Measurements from ENCODE around the gene TLN1. TPM values are rescaled to one million over a fixed set of nuclear protein-coding genes. Genes with fewer than 3 reads are reported as not detected.

TLN1 gene
- total RNA-seq, 4 donors from 2014 or later = 106 to 256 (median 186) TPM

DNA sequence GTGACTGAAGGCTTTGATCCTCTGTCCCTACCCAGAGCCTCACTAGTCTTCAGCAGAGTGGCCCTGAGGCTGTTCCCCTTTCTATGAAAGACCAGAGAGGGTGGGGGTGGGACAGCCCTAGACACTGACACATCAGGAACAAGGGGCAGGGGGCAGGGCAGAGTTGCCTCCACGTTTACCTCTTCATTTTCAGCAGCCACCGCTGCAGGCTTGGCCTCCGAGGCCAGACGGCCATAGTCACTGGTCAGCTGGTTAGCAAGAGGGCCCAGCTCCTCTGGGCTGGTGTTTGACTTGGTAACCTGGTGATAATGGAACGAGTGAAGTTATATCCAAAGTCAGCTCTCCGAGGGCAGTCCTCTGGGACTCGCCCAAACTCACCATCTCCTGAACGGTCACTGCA lies 26.6 kb downstream of the TLN1 start:
- ATAC-seq (no peak), DNase-seq (no peak)
- TF ChIP-seq POLR2A (IDR thresholded peaks at IDR 0.05) = no peak
- TF ChIP-seq, protein P1, sequence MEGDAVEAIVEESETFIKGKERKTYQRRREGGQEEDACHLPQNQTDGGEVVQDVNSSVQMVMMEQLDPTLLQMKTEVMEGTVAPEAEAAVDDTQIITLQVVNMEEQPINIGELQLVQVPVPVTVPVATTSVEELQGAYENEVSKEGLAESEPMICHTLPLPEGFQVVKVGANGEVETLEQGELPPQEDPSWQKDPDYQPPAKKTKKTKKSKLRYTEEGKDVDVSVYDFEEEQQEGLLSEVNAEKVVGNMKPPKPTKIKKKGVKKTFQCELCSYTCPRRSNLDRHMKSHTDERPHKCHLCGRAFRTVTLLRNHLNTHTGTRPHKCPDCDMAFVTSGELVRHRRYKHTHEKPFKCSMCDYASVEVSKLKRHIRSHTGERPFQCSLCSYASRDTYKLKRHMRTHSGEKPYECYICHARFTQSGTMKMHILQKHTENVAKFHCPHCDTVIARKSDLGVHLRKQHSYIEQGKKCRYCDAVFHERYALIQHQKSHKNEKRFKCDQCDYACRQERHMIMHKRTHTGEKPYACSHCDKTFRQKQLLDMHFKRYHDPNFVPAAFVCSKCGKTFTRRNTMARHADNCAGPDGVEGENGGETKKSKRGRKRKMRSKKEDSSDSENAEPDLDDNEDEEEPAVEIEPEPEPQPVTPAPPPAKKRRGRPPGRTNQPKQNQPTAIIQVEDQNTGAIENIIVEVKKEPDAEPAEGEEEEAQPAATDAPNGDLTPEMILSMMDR (IDR thresholded peaks at IDR 0.05 in 4 of 5, conservative IDR thresholded peaks at IDR 0.05 in 1 of 5) = no peak
- intact Hi-C loops (cut with DNase I; ENCODE audit: low total_unique reads) = no loop called here
- Histone ChIP-seq H3K27me3 (no peaks in the 10 kb centered on the region), H3K36me3 (peaks cover 11 to 95% of the 10 kb centered on the region in 2 donors), H3K4me1 (no peaks in the 10 kb centered on the region), H3K4me3 (no peak overlapping the region), H3K27ac (no peak overlapping the region), H3K9me3 (no peaks in the 10 kb centered on the region)
- in situ Hi-C loops (cut with MboI; ENCODE audit: low sequenced_read_pairs in 4 of 4) = no loop called here

DNA sequence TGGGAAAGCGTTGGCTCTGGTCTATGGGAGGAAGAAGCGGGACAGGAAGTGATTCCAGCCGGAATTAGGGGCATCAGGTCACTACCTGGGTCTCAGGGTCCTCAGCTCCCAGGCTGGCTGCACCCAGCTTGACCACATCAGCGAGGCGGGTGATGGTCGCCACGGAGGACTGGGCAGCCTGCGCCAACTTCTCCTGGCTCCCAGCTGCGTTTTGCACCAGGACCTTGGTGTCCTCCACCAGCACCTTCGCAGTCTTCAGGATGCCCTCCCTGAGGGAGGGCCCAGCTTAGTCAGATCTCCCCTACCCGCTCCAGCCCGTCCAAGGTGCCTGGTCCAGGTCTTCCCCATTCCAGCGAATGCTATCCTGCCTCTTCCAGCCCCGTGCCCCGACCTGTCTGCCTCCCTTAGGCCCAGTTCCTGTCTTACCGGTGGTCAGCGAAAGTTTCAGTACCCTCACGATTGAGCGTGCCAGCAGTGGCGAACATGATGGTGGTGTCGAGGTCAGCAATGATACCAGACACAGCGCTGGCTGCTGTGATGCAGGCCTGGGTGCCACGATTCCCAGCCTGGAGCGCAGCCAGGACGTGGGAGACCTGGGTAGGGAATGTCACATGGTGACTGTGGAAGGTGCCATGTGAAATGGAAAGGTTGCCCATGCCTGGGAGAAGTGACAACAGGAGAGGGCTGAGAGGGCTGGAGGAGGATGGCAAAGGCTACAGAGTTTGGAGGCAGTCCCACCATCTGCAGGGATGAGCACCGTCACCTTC lies 27.9 kb downstream of the TLN1 start:
- ATAC-seq (no peak), DNase-seq (no peak)
- Histone ChIP-seq H3K36me3 (peaks cover 17 to 100% of the 10 kb centered on the region in 2 donors), H3K4me1 (no peaks in the 10 kb centered on the region), H3K27ac (no peak overlapping the region), H3K4me3 (no peak overlapping the region), H3K9me3 (no peaks in the 10 kb centered on the region), H3K27me3 (no peaks in the 10 kb centered on the region)
- in situ Hi-C loops (cut with MboI; ENCODE audit: low sequenced_read_pairs in 4 of 4) (no loop called here), intact Hi-C loops (cut with DNase I; ENCODE audit: low total_unique reads) (no loop called here)
- TF ChIP-seq POLR2A (IDR thresholded peaks at IDR 0.05) = no peak
- TF ChIP-seq, protein P1 (IDR thresholded peaks at IDR 0.05 in 4 of 5, conservative IDR thresholded peaks at IDR 0.05 in 1 of 5) = no peak

DNA sequence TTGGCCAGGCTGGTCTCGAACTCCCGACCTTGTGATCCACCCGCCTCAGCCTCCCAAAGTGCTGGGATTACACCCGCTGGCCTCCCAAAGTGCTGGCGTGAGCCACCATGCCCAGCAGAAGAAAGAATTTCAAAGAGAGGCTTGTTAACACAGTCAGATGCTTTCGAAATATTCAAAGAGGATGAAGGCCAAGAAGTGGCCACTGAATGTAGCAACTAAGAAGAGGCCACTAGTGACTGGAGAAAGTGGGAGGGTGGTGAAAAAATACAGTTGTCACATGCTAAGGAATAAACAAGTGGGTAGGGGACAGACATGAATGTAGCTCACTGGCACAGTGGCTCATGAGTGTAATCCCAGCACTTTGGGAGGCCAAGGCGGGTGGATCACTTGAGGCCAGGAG lies 29.3 kb downstream of the TLN1 start:
- no peaks in the 10 kb centered on the region for H3K27me3 ChIP-seq
- TF ChIP-seq, protein P1 (IDR thresholded peaks at IDR 0.05 in 4 of 5, conservative IDR thresholded peaks at IDR 0.05 in 1 of 5) = no peak
- no peak for TF ChIP-seq POLR2A (IDR thresholded peaks at IDR 0.05)
- in situ Hi-C loops (cut with MboI; ENCODE audit: low sequenced_read_pairs in 4 of 4) (no loop called here), intact Hi-C loops (cut with DNase I; ENCODE audit: low total_unique reads) (no loop called here)
- no peak overlapping the region for H3K4me3 ChIP-seq
- DNase-seq (no peak), ATAC-seq (no peak)
- H3K4me1 ChIP-seq = no peaks in the 10 kb centered on the region
- no peak overlapping the region for H3K27ac ChIP-seq
- no peaks in the 10 kb centered on the region for H3K9me3 ChIP-seq
- H3K36me3 ChIP-seq = peaks cover 17 to 100% of the 10 kb centered on the region in 2 donors

DNA sequence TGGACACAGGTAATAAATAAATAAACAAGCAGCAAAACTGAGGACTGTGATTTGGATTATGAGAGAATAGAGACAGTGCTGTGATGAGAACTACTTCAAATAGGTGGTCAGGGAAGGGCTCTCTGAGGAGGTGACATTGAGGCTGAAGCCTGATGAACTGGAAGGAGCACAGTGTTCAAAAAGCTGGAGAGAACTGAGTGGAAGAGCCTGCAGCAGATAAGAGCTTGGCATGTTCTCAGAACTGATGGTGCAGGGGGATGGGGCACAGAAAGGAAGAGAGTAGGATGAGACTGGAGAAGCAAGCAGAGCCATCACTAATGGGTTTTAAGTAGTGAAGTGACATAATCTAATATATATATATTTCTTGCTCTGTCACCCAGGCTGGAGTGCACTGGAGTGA lies 31.1 kb downstream of the TLN1 start:
- Histone ChIP-seq H3K27ac (no peak overlapping the region), H3K9me3 (no peaks in the 10 kb centered on the region), H3K4me3 (no peak overlapping the region), H3K27me3 (no peaks in the 10 kb centered on the region), H3K36me3 (peaks cover 6 to 93% of the 10 kb centered on the region in 2 donors), H3K4me1 (peaks cover 4 to 7% of the 10 kb centered on the region in 2 donors)
- intact Hi-C loops (cut with DNase I; ENCODE audit: low total_unique reads) = no loop called here
- ATAC-seq (no peak), DNase-seq (no peak)
- in situ Hi-C loops (cut with MboI; ENCODE audit: low sequenced_read_pairs in 4 of 4) = no loop called here
- no peak for TF ChIP-seq POLR2A (IDR thresholded peaks at IDR 0.05)
- TF ChIP-seq, protein P1 (IDR thresholded peaks at IDR 0.05 in 4 of 5, conservative IDR thresholded peaks at IDR 0.05 in 1 of 5) = no peak

All from gastrocnemius medialis (tissue), 4 donors.